ENCODE data around the gene CABLES2. TPM values are rescaled to one million over a fixed set of nuclear protein-coding genes. Genes with fewer than 3 reads are reported as not detected.

CABLES2 gene, protein sequence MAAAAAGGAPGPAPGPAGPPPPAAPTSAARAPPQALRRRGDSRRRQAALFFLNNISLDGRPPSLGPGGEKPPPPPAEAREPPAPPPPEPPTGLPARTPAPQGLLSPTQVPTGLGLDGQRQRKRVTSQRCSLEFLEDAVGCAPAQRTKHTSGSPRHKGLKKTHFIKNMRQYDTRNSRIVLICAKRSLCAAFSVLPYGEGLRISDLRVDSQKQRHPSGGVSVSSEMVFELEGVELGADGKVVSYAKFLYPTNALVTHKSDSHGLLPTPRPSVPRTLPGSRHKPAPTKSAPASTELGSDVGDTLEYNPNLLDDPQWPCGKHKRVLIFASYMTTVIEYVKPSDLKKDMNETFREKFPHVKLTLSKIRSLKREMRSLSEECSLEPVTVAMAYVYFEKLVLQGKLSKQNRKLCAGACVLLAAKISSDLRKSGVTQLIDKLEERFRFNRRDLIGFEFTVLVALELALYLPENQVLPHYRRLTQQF
- total RNA-seq (1 to 10 TPM; 5.9 to 7.5 TPM), polyA plus RNA-seq (1 to 10 TPM in 1 of 2 donors, under 1 TPM in 1; 0.45 to 1.8 TPM)

DNA sequence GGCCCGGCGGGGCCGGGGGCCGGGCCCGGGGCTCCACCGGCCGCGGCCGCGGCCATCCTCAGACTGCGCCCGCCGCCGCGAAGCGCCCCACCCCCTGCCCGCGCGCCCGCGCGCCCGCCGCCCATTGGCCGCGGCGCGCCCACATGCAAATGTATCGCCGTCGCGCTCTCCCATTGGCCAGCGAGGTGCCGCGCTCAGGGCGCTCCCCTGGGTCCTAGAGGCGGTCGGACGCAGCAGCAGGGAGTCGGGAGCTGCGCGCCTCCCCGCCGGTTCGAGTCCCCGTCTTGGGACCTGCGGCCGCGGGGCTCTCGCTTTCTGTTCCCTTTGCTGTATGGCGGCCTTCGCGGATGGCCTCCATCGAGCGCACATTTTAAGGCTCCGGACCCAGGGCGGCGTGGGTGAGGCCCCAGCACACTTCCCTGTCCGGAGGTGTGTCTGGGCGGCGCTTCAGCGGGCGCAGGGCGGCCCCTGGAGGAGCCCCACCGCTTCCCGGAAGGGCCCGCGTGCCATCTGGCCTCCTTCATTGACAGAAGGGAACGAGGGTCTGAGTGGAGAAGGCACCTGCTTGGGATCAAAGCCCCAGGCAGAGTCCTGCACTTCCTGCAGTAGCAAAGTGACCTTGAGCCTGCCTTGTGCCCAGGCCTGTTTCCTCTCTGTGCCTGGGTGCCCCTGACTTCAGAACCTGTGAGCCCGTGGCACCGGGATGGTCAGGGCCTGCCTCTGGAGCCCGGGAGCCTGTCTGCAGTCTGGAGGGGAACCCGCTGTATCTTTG, at the start of gene CABLES2:
TSS of gene CABLES2 (minus strand) at position 65 of the 772 bp plus-strand sequence. CDS start at position 56, 9 bp downstream.
- peaks cover 34% of the 10 kb centered on the region for H3K4me1 ChIP-seq (ENCODE audit: insufficient read depth, low read length)
- H3K36me3 ChIP-seq (ENCODE audit: insufficient read depth, low read length) = no peaks in the 10 kb centered on the region
- peaks cover 0 to 1% (median 0%) of the 10 kb centered on the region in 8 donors for H3K9me3 Mint-ChIP-seq
- H3K9me3 ChIP-seq (ENCODE audit: control insufficient read depth in 1 of 2, low read length in 2 of 2) = no peaks in the 10 kb centered on the region
- DNase-seq = peak; percentile 90 to 94 (median 92)
- H3K4me3 ChIP-seq (ENCODE audit: low read length in 2 of 2) = peak within 1 kb of the TSS in 1 of 2 donors; percentile 67
- peak within 1 kb of the TSS; percentile 77 to 85 (median 82) for H3K4me3 Mint-ChIP-seq
- H3K36me3 Mint-ChIP-seq = peaks cover 0 to 7% of the 10 kb centered on the region in 2 donors
- H3K4me1 Mint-ChIP-seq = peaks cover 15 to 45% (median 29%) of the 10 kb centered on the region in 4 donors
- intact Hi-C loops (cut with micrococcal nuclease) = loop anchor here (1.0 to 5.0 kb wide), 4 partner anchors 20 to 390 kb away; partner anchors contain the start of genes ADRM1, MRGBP and RPS21
- peak within 1 kb of the TSS; percentile 53 to 90 (median 82) for H3K27ac Mint-ChIP-seq
- no peaks in the 10 kb centered on the region for H3K27me3 ChIP-seq (ENCODE audit: insufficient read depth, low read length)
- ChIA-PET POLR2A (ENCODE audit: partially characterized antibody) (interaction anchor here (0.6 to 1.6 kb wide), 3 partner anchors 18 to 106 kb away, joined by 3 to 4 read pairs (median 3); partner anchors contain the start of gene RPS21), CTCF (ENCODE audit: partially characterized antibody) (no interaction called here)
- H3K27me3 Mint-ChIP-seq = no peaks in the 10 kb centered on the region
- H3K27ac ChIP-seq (ENCODE audit: low read depth, low read length) = peak within 1 kb of the TSS; percentile 65

DNA sequence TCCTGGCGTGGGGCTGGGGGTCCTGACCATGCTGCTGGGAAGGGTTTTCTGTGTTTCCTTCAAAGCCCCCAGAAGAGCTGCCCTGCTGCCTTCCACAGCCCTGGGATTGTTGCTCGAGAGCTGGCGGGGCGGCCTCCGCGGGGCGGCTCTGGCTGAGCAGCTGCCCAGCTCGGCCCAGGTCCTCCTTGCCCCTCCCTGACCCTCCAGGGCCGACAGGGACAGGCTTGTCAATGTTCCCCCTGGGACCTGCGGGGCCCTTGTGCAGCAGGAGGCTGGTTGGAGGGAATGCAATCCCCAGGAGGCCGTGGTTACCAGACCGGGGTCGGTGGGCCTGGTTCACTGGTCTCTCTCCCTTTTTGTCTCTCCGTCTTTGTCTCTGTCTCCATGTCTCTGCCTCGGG, 48.8 kb upstream of the CABLES2 start:
- intact Hi-C loops (cut with micrococcal nuclease) = no loop called here
- ChIA-PET POLR2A (ENCODE audit: partially characterized antibody) (no interaction called here), CTCF (ENCODE audit: partially characterized antibody) (no interaction called here)
- Mint-ChIP-seq H3K4me1 (peaks cover 0 to 3% (median 0%) of the 10 kb centered on the region in 4 donors), H3K27ac (no peak overlapping the region), H3K27me3 (peaks cover 3 to 6% of the 10 kb centered on the region in 2 donors), H3K9me3 (no peaks in the 10 kb centered on the region), H3K36me3 (no peaks in the 10 kb centered on the region), H3K4me3 (no peak overlapping the region)
- Histone ChIP-seq H3K27ac (ENCODE audit: low read depth, low read length) (no peak overlapping the region), H3K36me3 (ENCODE audit: insufficient read depth, low read length) (no peaks in the 10 kb centered on the region), H3K4me3 (ENCODE audit: low read length in 2 of 2) (no peak overlapping the region), H3K4me1 (ENCODE audit: insufficient read depth, low read length) (no peaks in the 10 kb centered on the region), H3K27me3 (ENCODE audit: insufficient read depth, low read length) (no peaks in the 10 kb centered on the region), H3K9me3 (ENCODE audit: control insufficient read depth in 1 of 2, low read length in 2 of 2) (no peaks in the 10 kb centered on the region)
- DNase-seq = no peak

DNA sequence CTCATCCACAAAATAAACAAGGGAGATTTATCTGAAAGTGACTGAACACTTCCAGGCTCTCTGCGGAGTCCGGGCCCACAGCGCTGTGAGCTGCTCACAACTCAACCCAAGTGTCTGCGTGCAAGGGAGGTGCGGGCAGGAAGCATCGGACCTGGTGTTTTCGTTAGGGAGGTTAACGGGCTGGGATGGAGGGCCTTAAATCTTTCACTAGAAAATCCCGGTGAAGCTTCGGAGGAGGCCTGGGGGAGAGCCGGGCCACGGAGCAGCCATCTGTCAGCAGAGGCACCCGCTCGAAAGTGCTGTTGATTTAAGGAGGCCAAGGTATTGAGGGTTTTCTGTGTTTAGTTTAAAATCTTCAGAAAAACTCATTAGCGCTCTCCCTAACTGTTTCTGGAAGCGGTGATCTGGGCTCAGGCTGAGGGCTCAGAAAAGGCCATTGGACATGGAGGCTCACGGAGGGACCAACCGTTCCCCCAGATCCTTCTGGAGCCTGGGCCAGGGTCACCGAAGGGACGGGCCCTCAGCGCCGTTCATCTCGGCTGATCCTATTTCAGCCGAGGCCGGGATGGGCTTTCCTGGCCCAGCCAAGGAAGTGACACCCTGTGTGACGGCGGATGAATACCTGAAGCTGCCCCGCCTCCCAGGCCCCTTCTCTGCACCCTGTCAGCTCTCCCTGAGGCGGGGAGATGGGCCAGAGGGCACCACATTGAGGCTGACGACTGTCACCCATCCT, 48.0 kb upstream of the CABLES2 start:
- CTCF ChIA-PET (ENCODE audit: partially characterized antibody) = no interaction called here
- Histone ChIP-seq H3K36me3 (ENCODE audit: insufficient read depth, low read length) (no peaks in the 10 kb centered on the region), H3K27ac (ENCODE audit: low read depth, low read length) (no peak overlapping the region), H3K9me3 (ENCODE audit: control insufficient read depth in 1 of 2, low read length in 2 of 2) (no peaks in the 10 kb centered on the region), H3K4me3 (ENCODE audit: low read length in 2 of 2) (no peak overlapping the region), H3K27me3 (ENCODE audit: insufficient read depth, low read length) (no peaks in the 10 kb centered on the region), H3K4me1 (ENCODE audit: insufficient read depth, low read length) (no peaks in the 10 kb centered on the region)
- no peak for DNase-seq
- intact Hi-C loops (cut with micrococcal nuclease) = no loop called here
- Mint-ChIP-seq H3K27ac (no peak overlapping the region), H3K9me3 (no peaks in the 10 kb centered on the region), H3K4me1 (peaks cover 0 to 3% (median 0%) of the 10 kb centered on the region in 4 donors), H3K36me3 (no peaks in the 10 kb centered on the region), H3K27me3 (peaks cover 3 to 6% of the 10 kb centered on the region in 2 donors), H3K4me3 (no peak overlapping the region)
- POLR2A ChIA-PET (ENCODE audit: partially characterized antibody) = no interaction called here

DNA sequence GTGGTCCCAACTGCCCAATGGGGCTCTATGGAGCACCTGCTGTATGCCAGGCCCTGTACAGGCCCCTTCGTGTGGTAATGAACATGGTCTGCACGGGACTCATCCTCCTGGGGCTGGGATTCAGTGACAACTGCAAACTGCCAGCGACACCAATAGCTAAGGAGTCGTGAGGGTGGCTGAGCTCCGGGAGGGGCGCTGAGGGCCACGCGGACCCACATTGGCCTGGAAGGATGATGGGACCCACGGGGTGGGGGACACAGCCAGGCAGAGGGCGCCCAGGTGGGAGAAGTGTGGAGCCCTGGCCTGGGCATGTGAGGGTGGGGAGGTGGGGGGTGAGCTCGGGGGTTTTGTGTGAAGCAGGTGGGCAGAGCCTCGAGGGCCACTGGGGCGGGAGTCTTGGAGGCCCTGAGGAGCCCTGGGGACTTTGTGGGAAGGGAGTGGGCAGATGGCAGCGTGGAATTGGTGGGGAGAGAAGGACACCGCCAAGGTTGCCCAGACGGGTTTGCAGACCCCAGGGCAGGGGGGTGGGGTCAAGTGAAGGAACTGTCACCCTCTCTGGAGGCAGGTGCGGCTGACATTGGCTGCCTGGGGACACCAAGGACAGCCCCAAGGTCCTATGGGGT, 46.2 kb upstream of the CABLES2 start:
- H3K9me3 Mint-ChIP-seq = no peaks in the 10 kb centered on the region
- no peak for DNase-seq
- no peaks in the 10 kb centered on the region for H3K36me3 Mint-ChIP-seq
- POLR2A ChIA-PET (ENCODE audit: partially characterized antibody) = no interaction called here
- Histone ChIP-seq H3K4me1 (ENCODE audit: insufficient read depth, low read length) (no peaks in the 10 kb centered on the region), H3K27ac (ENCODE audit: low read depth, low read length) (no peak overlapping the region), H3K27me3 (ENCODE audit: insufficient read depth, low read length) (no peaks in the 10 kb centered on the region), H3K36me3 (ENCODE audit: insufficient read depth, low read length) (no peaks in the 10 kb centered on the region), H3K9me3 (ENCODE audit: control insufficient read depth in 1 of 2, low read length in 2 of 2) (no peaks in the 10 kb centered on the region), H3K4me3 (ENCODE audit: low read length in 2 of 2) (no peak overlapping the region)
- CTCF ChIA-PET (ENCODE audit: partially characterized antibody) = interaction anchor here (1.2 kb wide), 1 partner anchor 11 kb away, joined by 3 read pairs; no protein-coding TSS in a partner anchor
- intact Hi-C loops (cut with micrococcal nuclease) = no loop called here
- no peak overlapping the region for H3K4me3 Mint-ChIP-seq
- H3K27ac Mint-ChIP-seq = no peak overlapping the region
- peaks cover 3 to 9% of the 10 kb centered on the region in 2 donors for H3K27me3 Mint-ChIP-seq
- peaks cover 0 to 3% (median 0%) of the 10 kb centered on the region in 4 donors for H3K4me1 Mint-ChIP-seq

DNA sequence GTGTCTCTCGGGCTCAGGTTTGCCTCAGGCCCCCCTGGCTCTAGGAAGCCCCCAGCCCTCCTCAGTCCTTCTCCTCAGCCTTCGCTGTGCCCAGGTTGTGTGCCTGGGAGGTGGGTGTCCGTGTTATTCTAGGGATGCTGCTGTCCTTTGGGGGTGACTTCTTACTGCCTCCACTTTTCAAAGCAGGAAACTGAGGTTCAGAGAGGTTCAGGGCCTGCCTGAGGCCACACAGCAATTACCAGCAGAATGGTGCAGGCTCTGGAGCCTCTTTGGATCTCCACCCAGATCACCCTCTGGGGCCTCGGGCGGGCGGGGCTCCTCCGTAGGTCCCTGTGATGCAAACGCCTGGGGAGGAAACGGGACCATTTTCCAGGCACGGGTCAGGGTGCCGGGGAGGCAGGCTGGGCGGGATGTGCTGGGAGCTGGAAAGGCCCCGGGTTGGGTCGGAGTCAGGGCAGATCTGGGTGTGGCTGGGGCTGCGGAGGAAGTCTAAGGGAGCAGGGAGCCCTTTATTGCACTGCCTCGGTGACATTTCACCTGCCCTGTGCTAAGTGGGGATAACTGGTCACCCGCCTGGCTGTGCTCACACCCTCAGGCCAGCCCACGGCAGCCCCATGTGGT, 45.5 kb upstream of the CABLES2 start:
- ChIA-PET CTCF (ENCODE audit: partially characterized antibody) (interaction anchor here (1.2 kb wide), 1 partner anchor 11 kb away, joined by 3 read pairs; no protein-coding TSS in a partner anchor), POLR2A (ENCODE audit: partially characterized antibody) (no interaction called here)
- no peak overlapping the region for H3K4me3 Mint-ChIP-seq
- Histone ChIP-seq H3K27ac (ENCODE audit: low read depth, low read length) (no peak overlapping the region), H3K4me1 (ENCODE audit: insufficient read depth, low read length) (no peaks in the 10 kb centered on the region), H3K4me3 (ENCODE audit: low read length in 2 of 2) (no peak overlapping the region), H3K36me3 (ENCODE audit: insufficient read depth, low read length) (no peaks in the 10 kb centered on the region), H3K27me3 (ENCODE audit: insufficient read depth, low read length) (no peaks in the 10 kb centered on the region), H3K9me3 (ENCODE audit: control insufficient read depth in 1 of 2, low read length in 2 of 2) (no peaks in the 10 kb centered on the region)
- H3K36me3 Mint-ChIP-seq = no peaks in the 10 kb centered on the region
- H3K4me1 Mint-ChIP-seq = no peaks in the 10 kb centered on the region
- H3K27me3 Mint-ChIP-seq = peaks cover 2 to 9% of the 10 kb centered on the region in 2 donors
- H3K27ac Mint-ChIP-seq = no peak overlapping the region
- no peaks in the 10 kb centered on the region for H3K9me3 Mint-ChIP-seq
- DNase-seq = no peak
- intact Hi-C loops (cut with micrococcal nuclease) = no loop called here

DNA sequence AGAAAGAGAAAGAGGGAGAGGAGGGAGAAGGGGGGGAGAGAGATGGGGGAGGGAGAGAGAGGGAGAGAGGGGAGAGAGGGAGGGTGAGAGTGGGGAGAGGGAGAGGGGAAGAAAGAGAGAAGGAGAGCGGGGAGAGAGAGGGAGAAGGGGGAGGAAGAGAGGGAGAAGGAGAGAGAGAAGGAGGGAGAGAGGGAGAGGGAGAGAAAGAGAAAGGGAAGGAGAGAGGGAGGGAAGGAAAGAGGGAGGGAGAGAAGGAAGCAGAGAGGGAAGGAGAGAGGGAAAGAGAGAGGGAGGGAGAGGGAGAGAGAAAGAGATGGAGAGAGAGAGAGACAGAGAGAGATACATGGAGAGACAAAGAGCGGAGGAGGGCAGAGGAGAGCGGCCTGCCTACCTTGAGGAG, 44.9 kb upstream of the CABLES2 start:
- no peaks in the 10 kb centered on the region for H3K4me1 ChIP-seq (ENCODE audit: insufficient read depth, low read length)
- Mint-ChIP-seq H3K27me3 (peaks cover 0 to 9% of the 10 kb centered on the region in 2 donors), H3K36me3 (no peaks in the 10 kb centered on the region), H3K4me3 (no peak overlapping the region), H3K9me3 (no peaks in the 10 kb centered on the region), H3K4me1 (no peaks in the 10 kb centered on the region), H3K27ac (no peak overlapping the region)
- CTCF ChIA-PET (ENCODE audit: partially characterized antibody) = no interaction called here
- no peaks in the 10 kb centered on the region for H3K36me3 ChIP-seq (ENCODE audit: insufficient read depth, low read length)
- H3K27me3 ChIP-seq (ENCODE audit: insufficient read depth, low read length) = no peaks in the 10 kb centered on the region
- POLR2A ChIA-PET (ENCODE audit: partially characterized antibody) = no interaction called here
- H3K4me3 ChIP-seq (ENCODE audit: low read length in 2 of 2) = no peak overlapping the region
- DNase-seq = no peak
- no peak overlapping the region for H3K27ac ChIP-seq (ENCODE audit: low read depth, low read length)
- H3K9me3 ChIP-seq (ENCODE audit: control insufficient read depth in 1 of 2, low read length in 2 of 2) = no peaks in the 10 kb centered on the region
- intact Hi-C loops (cut with micrococcal nuclease) = no loop called here

Measured in CD4-positive, alpha-beta memory T cell (primary cell).